GM21723 (cell line): ENCODE results near the gene CAB39.

Experiments
- ATAC-seq: cut with Tn5 transposase; IDR thresholded peaks from one replicate; pipeline ENCODE4 v1.9.1; 2021; ENCODE audit warnings: mild to moderate bottlenecking, moderate library complexity; ENCODE audit not compliant: unreplicated experiment

The CAB39 gene

DNA sequence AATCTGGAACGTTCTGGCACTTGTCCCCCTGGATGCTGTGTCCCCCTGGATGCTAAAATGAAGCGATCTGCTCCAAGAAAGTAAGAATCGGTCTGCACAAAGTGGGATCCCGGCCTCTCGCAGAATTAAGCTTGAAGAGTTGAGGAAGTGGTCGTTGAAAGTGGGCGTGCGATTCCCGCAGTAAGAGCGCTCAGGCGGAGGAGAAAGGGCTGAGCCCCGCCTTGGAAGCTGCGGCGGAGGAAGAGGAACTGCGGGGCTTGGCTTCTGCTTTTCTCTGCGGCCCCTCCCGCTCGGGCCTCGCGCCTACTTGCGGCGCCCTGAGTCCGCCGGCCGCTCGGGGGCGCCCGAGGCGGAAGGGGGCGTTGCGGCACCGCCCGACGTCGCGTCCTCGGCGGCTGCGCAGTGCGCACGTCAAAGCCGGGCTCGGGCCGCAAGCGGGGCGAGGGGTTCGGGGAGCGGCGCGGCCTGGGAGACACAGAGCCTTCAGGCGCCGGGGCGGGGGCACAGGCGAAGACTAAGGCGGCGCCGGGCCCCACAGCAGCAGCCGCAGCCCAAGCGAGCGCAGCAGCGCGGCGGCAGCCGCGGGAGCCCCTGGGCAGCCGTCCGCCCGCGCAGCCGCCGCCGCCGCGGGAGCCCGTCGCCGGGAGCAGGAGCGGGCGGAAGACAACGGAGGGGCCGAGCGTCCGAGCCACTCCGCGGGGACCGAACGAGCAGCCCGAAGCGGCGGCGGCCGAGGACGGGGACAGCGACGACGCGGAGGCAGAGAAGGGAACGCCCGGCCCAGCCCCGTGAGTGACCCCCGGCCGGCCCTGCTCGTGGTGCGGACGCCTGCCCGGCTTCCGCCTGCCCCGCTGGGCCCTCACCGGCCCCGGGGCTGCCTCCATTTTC is at the start of gene CAB39:
Gene CAB39 (plus strand): TSS at position 400 of the 888 bp plus-strand sequence. CDS start 47,160 bp downstream, outside the sequence.
- peak; percentile 82 for ATAC-seq

DNA sequence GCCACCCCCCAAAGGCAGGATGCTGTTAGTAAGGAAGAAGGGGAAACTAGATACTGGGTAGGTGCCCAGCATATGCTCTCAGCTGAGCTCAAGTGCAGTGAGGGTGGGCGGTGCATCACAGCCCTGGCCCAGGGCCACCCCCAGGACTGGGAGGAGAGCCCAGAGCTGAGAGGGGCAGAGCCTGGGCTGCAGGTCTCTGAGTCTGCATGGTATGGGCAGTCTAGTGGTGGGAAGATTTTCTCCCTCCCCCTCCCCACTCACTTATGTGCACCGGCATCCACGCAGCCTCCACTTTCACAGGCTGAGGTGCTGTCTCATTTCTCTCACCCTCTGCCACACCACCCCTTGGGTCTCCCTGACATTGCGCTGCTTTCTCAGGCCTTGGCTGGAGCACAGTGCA is 48.5 kb upstream of the CAB39 start:
- no peak for ATAC-seq

GRCh38 chr2:230664844-230665243 is 47.8 kb upstream of the CAB39 start:
- ATAC-seq = no peak

- no peak for ATAC-seq
Measured at GRCh38 chr2:230665263-230665691, 47.4 kb upstream of the CAB39 start.

GRCh38 chr2:230666446-230666845 is 46.2 kb upstream of the CAB39 start:
- no peak for ATAC-seq

GRCh38 chr2:230666885-230667712 is 45.5 kb upstream of the CAB39 start:
- ATAC-seq = no peak

DNA sequence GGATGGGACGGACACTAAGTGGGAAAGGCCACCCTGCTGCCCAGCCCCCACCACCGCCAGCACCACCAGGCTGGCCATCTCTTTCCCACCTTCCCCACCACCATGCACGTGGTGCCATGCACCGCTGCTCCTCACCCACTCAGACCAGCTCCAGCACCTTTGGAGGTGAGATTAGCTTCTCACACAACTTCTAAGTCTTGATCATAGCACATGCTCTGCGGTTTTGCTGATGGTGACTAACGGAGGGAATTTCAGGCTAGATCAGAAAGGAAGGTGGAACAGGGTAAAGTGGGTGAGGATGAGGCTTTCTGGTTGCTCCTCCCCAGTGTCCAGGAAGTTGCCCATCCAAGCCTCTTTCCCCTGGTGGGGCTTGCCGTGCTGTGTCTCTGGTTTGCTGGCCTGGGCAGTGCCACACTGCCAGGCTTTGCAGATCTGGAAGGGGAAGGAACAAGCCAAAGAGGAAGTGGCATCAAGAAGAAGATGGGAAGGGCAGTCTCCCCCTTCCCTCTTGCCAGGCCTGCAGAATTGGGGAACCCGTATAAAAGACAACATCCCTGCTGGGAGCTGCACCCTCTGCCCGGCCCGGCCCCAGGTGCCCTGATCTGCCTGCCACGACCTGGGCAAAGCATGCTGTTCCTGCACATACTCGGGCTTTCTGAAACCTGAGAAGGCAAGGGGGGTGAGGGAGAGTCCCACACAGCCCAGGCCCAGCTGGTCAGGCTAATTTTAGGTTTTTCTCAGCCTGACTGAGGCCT is 44.3 kb upstream of the CAB39 start:
- ATAC-seq = peak; percentile 67

- ATAC-seq = peak; percentile 33
Measured at GRCh38 chr2:230668939-230669303, 43.7 kb upstream of the CAB39 start.

DNA sequence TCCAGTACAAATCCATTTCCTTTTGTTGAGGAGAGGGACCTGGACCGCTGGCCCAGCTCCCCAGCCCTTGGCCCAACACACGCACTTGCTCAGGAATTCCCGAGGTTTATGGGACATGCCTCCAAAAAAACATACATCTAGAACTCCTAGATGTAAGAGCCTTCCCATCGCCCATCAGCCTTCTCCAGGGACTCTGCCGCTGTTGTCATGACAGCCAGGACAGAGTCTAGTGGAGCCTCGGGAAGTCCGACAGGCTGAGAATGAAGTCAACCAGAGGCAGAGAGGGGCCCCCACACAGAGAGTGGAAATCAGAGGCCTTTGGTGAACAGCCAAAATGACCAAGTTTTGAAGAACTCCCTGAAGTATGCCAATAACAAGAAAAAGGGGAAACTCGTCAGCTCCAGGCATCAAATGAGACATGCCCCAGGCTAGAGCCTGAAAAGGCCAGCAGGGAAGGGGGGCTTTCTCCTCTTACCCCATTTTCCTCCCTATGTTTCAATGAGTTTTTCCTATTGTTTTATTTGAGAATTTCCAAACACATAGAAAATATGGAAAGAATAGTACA is 43.2 kb upstream of the CAB39 start:
- ATAC-seq = no peak

- ATAC-seq = no peak
Measured at GRCh38 chr2:230671117-230671516, 41.5 kb upstream of the CAB39 start.

DNA sequence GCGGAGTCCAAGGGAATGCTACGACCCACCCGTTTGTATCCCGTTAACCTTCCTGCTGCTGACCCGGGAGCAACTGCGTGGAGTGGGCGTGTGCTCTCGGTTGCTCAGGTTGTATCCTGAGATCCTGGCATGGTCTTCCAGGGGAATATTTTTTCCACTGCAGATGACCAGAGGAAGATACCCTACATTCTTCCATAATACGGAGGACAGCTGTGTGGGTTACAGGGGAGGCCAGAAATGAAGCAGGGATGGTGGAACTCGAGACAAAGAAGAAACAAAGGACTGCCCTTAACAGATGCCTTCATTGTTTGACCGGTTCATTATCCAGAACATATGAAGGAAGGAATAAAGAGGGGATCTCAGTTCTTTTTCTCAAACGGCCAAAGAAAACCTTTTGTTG is 39.8 kb upstream of the CAB39 start:
- ATAC-seq = no peak

GRCh38 chr2:230674401-230674800 is 38.2 kb upstream of the CAB39 start:
- no peak for ATAC-seq

DNA sequence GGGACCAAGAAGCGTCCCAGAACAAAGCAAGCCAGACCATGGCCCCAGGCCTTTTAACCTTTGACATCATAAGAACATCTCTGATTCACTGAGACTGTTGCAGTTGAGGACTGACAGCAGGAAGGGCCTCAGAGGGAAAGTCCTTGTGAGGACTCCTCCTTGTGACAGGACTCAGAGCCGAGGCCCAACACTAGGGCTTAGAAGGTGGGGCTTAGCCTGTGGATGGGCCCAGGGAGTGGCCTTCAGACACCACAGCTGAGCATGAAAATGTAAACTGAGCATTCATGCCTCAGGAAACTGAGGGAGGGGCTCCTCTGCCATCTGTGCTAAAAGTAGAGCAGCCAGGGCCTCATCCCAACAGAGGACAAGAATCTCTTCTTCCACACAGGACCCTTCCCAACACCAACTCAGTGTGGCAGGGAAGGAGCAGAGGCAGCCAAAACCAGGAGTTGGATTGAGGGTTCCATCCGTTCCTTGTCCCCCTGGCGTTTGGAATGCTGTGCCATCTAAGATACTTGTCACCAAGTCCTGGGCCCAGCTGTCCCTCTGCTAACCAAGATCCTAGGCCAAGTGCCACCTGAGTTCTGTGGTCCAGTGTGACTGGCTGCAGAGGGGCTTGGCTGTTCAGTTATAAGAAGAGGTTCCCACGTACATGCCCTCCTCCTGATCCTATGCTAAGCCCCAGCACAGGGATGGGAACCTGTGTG is 37.5 kb upstream of the CAB39 start:
- ATAC-seq = no peak

DNA sequence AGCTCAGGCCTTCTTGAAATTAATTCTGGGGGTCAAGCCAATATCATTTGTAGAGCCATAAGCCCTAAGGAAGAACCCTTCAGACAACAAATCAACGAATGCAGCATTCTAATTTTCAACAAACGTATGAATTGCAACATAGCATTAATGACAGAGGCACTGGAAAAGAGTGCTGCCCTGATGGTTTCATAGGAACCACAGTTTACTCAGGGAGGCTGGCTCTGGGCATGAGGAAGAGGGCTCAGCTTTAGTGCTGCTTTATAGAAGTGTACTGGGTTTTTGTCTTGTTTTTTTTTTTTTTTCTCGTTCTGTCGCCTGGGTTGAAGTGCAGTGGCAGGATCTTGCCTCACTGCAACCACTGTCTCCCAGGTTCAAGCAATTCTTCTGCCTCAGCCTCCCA is 36.1 kb upstream of the CAB39 start:
- ATAC-seq = no peak

DNA sequence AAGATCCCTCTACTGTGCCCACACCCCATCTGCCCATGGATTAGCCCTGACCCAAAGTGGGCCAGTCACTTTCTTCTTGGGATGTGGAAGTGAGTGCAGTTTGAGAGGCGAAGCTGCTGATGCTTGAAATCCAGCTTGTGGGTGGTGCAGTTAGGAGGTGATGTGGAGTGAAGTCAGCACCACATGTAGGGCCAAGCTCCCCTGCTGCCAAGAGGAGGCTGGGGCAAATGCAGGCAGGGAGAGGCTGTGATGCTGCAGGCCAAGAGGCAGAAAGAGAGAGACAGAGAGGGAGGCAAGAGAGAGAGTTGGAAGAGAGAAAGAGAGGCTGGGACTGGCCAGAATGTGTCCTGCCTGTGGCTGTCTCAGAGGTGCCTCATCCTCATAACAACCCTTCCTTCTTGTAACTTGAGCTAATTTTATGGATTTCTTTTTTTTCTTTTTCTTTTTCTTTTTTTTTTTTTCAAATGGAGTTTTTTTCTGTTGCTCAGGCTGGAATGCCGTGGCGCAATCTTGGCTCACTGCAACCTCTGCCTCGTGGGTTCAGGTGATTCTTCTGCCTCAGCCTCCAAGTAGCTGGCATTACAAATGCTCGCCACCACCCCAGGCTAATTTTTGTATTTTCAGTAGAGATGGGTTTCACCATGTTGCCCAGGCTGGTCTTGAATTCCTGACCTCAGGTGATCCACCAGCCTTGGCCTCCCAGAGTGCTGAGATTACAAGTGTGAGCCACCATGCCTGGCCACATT is 35.3 kb upstream of the CAB39 start:
- no peak for ATAC-seq

GRCh38 chr2:230678018-230678417 is 34.6 kb upstream of the CAB39 start:
- ATAC-seq = no peak

- ATAC-seq = no peak
Measured at GRCh38 chr2:230678451-230678850, 34.2 kb upstream of the CAB39 start.

GRCh38 chr2:230680463-230681170 is 32.0 kb upstream of the CAB39 start:
- ATAC-seq = no peak

DNA sequence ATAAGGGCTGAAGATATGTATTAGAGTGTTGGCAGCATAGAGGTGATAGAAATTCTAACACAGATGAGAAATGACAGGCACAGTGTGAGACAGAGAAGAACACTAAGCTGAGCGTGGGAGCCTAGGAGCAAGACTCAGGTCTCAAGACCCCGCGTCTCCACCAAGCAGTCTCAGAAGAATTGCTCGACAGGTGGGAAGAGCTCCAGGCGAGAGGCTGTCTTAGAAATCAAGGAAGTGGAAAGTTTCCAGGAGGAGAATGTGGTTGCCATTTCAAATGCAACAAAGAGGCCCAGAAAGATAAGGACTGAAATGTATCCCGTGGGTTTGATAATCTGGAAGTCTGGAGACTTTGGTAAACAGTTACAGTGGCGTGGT is 31.5 kb upstream of the CAB39 start:
- ATAC-seq = no peak
